Kasumi-1 (cell line): ENCODE results near the gene DBNL.

Experiments
- DNase-seq, 2 experiments: peaks; one replicate each; lab custom pipeline; 2025; lab: John Stamatoyannopoulos, UW

Gene DBNL

DNA sequence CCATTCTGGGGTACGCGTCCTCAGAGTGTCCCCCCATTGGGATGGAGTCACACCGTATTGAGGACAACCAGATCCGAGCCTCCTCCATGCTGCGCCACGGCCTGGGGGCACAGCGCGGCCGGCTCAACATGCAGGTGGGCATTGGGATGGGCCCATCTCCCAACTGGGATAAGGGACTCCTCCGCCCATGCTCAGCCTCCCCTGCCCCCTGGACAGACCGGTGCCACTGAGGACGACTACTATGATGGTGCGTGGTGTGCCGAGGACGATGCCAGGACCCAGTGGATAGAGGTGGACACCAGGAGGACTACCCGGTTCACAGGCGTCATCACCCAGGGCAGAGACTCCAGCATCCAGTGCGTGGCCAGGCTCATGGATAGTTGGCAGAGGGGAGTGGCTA is 65.5 kb downstream of the DBNL start:
- DNase-seq, result no peak

DNA sequence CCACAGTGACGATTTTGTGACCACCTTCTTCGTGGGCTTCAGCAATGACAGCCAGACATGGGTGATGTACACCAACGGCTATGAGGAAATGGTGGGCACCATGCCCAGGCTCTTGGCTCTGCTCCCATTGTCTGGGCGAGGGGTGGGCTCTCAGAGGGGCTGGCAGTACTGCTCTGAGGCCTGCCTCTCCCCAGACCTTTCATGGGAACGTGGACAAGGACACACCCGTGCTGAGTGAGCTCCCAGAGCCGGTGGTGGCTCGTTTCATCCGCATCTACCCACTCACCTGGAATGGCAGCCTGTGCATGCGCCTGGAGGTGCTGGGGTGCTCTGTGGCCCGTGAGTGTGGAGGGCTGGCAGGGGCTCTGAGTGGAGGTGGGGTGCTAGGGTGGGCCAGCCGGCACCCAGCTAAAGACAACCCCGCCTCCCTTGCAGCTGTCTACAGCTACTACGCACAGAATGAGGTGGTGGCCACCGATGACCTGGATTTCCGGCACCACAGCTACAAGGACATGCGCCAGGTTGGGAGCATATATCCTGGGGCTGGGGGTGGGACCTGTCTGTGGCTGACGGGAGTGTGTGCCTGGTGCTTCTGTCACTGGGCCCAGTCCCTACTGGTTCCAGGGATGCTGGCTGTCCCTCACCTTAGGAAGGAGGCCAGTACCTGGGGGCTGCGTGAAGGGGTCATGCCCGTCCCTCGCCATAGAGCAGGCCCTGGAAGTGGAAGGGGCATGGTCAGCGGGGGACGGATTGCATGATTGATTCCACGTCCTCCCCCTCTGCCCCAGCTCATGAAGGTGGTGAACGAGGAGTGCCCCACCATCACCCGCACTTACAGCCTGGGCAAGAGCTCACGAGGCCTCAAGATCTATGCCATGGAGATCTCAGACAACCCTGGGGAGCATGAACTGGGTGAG is 66.5 kb downstream of the DBNL start:
- DNase-seq, result no peak
